Mucosa of rectum (tissue), 2 donors: ENCODE measurements around the gene GNG7.

ENCODE experiments used
- H3K27ac ChIP-seq, 2 donors: one replicate each; pipeline ENCODE4 v1.7.0; 2013; ENCODE audit warnings: inconsistent platforms in 2 of 2, low read depth in 2 of 2, low read length in 2 of 2
- H3K27me3 ChIP-seq, 2 donors: one replicate each; pipeline ENCODE4 v1.7.0; 2013; ENCODE audit warnings: low read length in 2 of 2; ENCODE audit not compliant: control insufficient read depth in 2 of 2, insufficient read depth in 2 of 2
- H3K36me3 ChIP-seq, 2 donors: one replicate each; pipeline ENCODE4 v1.7.0; 2013; ENCODE audit warnings: low read length in 2 of 2; ENCODE audit not compliant: control insufficient read depth in 2 of 2, insufficient read depth in 2 of 2
- H3K4me1 ChIP-seq, 2 donors: one replicate each; pipeline ENCODE4 v1.7.0; 2013; ENCODE audit warnings: low read length in 2 of 2, mild to moderate bottlenecking in 1 of 2; ENCODE audit not compliant: control insufficient read depth in 2 of 2, insufficient read depth in 2 of 2
- H3K4me3 ChIP-seq, 2 donors: one replicate each; pipeline ENCODE4 v1.7.0; 2013; ENCODE audit warnings: low read length in 2 of 2
- H3K9ac ChIP-seq, 2 donors: one replicate each; pipeline ENCODE4 v1.7.0; 2013; ENCODE audit warnings: low read length in 2 of 2, low read depth in 1 of 2, mild to moderate bottlenecking in 1 of 2
- H3K9me3 ChIP-seq, 2 donors: one replicate each; pipeline ENCODE4 v1.7.0; 2013; ENCODE audit warnings: low read length in 2 of 2; ENCODE audit not compliant: control insufficient read depth in 2 of 2
- donor health status: healthy.
- donor health status: Normal muscosa, but diverticular disease.

Gene GNG7

DNA sequence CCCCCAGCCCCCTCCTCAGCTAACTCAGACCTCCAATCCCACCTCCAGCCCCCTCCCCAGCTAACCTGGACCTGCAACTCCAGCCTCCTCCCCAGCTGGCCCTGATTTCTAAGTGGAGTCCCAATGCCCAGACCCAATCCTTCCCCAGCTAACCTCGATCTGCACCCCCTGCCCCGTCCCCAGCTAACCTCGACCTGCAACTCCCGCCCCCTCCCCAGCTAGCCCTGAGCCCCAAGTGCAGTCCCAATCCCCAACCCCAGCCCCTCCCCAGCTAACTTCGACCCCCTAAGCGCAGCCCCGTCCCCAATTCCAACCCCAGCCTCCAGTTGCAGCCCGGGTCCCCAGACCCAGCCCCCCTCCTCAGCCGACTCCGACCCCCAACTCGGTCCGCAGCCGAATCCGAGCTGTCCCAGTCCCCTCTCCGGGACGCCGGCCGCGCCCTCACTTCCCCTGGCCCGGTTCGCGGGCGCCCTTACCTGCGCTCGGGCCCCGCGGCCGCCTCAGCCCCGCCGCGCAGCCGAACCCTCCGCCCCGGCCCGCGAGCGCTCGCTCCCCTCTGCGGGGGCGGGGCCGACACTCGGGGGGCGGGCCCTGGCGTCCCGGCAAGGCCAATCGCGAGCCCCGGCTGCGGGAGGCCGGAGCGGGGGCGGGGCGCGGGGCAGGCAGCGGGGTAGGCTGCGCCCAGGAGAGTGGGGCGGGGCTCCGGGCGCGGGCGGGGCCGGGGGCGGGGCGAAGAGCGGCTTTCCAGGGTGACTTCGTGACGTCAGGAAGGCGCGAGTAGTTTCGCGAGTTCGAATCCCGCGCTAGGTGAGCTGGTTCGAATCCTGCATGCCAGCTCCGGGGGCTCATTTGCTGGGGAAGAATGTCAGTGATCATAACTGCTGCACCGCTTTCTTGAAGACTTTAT, at the start of gene GNG7:
GNG7 (minus strand) TSS at position 525 of the 907 bp plus-strand sequence. CDS start 182,006 bp downstream, outside the sequence.
- no peaks in the 10 kb centered on the region for H3K27me3 ChIP-seq
- H3K4me1 ChIP-seq, result peaks cover 0 to 5% of the 10 kb centered on the region in 2 donors
- H3K9ac ChIP-seq, result peak within 1 kb of the TSS; percentile 63 to 64
- no peaks in the 10 kb centered on the region for H3K36me3 ChIP-seq
- peak within 1 kb of the TSS; percentile 64 to 65 for H3K4me3 ChIP-seq
- H3K9me3 ChIP-seq, result no peaks in the 10 kb centered on the region
- peak within 1 kb of the TSS in 1 of 2 donors; percentile 32 for H3K27ac ChIP-seq

DNA sequence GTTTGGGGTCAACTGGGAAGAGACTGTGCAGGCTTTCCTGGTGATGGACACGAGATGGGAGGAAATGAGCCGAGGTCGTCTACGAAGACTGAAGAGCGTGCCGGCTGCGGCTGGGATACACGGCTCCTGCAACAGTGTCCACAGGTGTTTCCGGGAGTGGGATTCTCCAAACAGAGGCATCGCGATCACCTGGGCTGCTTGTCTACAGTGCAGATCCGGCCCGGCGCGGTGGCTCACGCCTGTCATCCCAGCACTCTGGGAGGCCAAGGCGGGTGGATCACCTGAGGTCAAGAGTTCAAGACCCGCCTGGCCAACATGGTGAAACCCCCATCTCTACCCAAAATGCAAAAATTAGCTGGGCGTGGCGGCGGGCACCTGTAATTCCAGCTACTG, 48.9 kb upstream of the GNG7 start:
- Histone ChIP-seq H3K27me3 (no peaks in the 10 kb centered on the region), H3K36me3 (peaks cover under 1 to 19% of the 10 kb centered on the region in 2 donors), H3K9ac (no peak overlapping the region), H3K27ac (no peak overlapping the region), H3K9me3 (no peaks in the 10 kb centered on the region), H3K4me3 (no peak overlapping the region), H3K4me1 (peaks cover 0 to 3% of the 10 kb centered on the region in 2 donors)

DNA sequence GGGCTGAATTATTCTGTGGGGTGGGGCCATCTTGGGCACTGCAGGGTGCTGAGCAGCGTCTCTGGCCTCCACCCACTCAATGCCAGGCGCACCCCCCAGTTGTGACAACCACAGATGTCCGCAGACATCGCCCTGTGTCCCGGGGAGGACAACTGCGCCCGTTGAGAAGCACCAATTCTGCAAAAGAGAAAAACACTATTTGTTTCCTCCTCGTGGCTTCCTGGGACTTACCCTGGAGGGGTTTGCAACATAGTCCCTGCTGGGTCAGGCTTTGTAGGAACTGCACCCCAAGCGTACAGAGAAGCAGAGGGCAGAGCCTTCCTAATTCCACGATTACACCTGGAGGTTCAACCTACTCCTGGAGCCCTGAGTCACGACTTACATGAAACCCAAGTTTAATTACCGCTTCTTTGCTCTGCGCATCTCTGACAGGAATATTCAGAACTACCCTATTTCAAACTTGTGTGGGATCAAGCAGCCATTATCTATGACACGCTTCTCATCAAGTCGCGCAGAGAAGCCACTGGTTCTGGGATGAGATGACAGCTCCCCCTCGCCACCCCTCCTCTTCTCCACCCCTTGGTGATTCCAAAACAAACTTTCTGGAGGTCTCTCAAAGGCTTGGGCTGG, 48.4 kb upstream of the GNG7 start:
- Histone ChIP-seq H3K9me3 (no peaks in the 10 kb centered on the region), H3K4me3 (no peak overlapping the region), H3K27ac (no peak overlapping the region), H3K27me3 (no peaks in the 10 kb centered on the region), H3K4me1 (peaks cover 0 to 3% of the 10 kb centered on the region in 2 donors), H3K9ac (no peak overlapping the region), H3K36me3 (peaks cover 0 to 19% of the 10 kb centered on the region in 2 donors)

DNA sequence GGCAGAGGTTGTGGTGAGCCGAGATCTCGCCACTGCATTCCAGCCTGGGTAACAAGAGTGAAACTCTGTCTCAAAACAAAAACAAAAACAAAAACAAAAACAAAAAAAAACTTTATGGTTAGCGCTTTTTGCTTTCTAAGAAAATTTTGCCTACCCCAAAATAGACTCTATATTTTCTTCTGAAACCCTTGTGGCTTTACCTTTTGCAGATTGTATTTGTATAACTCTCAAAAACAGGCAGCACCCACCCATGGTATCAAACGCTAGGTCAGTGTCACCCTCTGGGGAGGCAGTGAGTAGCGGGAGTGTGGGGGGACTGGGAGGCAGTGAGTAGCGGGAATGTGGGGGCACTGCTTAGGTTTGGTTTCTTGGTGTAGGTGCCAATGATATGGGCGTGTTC, 44.9 kb upstream of the GNG7 start:
- H3K4me1 ChIP-seq, result peaks cover 0 to 3% of the 10 kb centered on the region in 2 donors
- H3K9me3 ChIP-seq, result no peaks in the 10 kb centered on the region
- H3K27ac ChIP-seq, result no peak overlapping the region
- H3K36me3 ChIP-seq, result no peaks in the 10 kb centered on the region
- no peaks in the 10 kb centered on the region for H3K27me3 ChIP-seq
- H3K4me3 ChIP-seq, result no peak overlapping the region
- H3K9ac ChIP-seq, result no peak overlapping the region

DNA sequence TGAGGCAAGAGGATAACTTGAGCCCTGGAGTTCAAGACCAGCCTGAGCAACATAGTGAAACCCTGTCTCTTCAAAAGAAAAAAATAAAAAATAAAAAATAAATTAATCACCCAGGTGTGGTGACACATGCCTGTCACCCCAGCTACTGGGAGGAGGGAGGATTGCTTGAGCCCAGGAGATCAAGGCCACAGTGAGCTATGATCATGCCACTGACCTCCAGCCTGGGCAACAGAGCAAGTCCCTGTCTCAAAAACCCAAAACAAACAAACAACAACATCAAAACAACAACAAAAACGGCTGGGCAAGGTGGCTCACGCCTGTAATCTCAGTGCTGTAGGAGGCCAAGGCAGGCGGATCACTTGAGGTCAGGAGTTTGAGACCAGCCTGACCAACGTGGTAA, 41.6 kb upstream of the GNG7 start:
- no peaks in the 10 kb centered on the region for H3K27me3 ChIP-seq
- H3K4me3 ChIP-seq, result no peak overlapping the region
- H3K4me1 ChIP-seq, result peaks cover 7 to 8% of the 10 kb centered on the region in 2 donors
- no peaks in the 10 kb centered on the region for H3K9me3 ChIP-seq
- H3K36me3 ChIP-seq, result no peaks in the 10 kb centered on the region
- no peak overlapping the region for H3K27ac ChIP-seq
- no peak overlapping the region for H3K9ac ChIP-seq

DNA sequence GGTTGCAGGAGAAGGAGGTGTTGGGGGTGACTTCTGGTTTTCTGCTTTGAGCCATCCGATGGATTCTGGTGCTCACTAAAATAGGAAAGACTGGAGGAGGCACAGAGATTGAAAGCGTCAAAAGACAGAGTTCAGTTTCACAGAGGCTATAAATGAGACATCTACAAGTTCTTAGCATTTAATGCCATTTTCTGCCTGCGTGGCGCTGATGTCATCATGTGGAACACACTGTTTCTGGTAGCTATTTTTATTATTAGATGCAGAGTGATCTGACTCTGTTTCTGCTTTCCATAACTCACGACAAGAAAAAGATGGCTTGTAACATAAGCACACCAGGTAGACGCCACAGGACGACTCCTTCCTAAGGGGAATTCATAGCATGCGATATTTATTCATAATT, 40.6 kb upstream of the GNG7 start:
- H3K27ac ChIP-seq, result no peak overlapping the region
- H3K9ac ChIP-seq, result no peak overlapping the region
- H3K9me3 ChIP-seq, result no peaks in the 10 kb centered on the region
- no peaks in the 10 kb centered on the region for H3K27me3 ChIP-seq
- no peak overlapping the region for H3K4me3 ChIP-seq
- H3K4me1 ChIP-seq, result peaks cover 8% of the 10 kb centered on the region in 2 donors
- no peaks in the 10 kb centered on the region for H3K36me3 ChIP-seq

DNA sequence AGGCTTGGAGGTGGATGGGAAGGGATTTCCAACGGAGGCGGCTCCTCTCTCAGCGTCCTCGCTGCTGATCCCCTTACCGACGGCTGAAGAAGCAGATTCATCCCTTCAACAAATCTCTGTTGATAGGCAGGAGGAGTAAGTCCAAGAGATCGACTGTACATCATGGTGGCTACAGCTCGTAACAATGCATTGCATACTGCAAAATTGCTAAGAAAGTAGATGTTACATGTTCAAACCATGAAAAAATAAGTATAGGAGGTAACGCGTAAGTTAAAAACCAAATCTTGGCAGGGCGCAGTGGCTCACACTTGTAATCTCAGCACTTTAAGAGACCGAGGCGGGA, 37.8 kb upstream of the GNG7 start:
- H3K4me1 ChIP-seq, result peaks cover 8% of the 10 kb centered on the region in 2 donors
- peaks cover 11% of the 10 kb centered on the region in 2 donors for H3K36me3 ChIP-seq
- H3K4me3 ChIP-seq, result peak overlapping the region in 1 of 2 donors; percentile 41
- no peaks in the 10 kb centered on the region for H3K27me3 ChIP-seq
- H3K9ac ChIP-seq, result no peak overlapping the region
- no peaks in the 10 kb centered on the region for H3K9me3 ChIP-seq
- no peak overlapping the region for H3K27ac ChIP-seq

DNA sequence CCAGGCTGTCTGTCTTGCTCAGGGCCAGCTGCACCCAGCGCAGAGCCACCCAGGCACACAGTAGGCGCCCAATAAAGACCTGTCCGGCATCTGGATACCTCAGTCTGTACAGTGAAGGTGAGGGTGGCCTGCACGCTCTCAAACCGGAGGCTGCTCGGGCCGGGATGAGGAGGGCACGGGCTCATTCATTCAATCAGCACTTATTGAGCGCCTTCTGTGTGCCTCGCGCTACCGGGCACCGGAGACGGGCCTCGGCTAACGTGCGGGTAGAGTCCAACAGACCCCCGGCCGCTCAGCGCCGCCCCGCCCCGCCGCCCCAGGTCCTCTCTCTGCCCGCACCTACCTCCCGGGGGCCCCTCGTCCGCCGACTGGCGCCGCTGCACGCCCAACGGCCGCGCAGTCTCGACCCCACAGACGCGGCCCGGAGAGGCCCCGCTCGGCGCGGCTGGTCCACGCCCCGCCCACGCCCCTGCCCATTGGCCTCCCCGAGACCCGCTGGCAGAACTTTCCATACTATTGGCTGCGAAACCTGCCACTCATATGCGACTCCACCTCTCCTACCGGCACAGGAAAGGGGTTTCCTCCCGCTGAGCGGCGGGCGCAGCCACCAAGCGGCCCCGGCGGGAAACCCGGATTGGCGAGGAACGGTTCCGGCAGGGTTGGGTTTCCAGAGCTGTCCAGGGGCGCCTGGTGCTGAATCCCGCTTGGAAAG, 37.3 kb upstream of the GNG7 start, which contains the start of gene SLC39A3:
SLC39A3 (minus strand) TSS at position 416 of the 712 bp plus-strand sequence. CDS start 2,760 bp downstream, outside the sequence.
- Histone ChIP-seq H3K9ac (peak within 1 kb of the TSS; percentile 61 to 76), H3K36me3 (peaks cover 11 to 15% of the 10 kb centered on the region in 2 donors), H3K4me1 (peaks cover 8% of the 10 kb centered on the region in 2 donors), H3K27me3 (no peaks in the 10 kb centered on the region), H3K27ac (peak within 1 kb of the TSS in 1 of 2 donors; percentile 43), H3K4me3 (peak within 1 kb of the TSS; percentile 86 to 90), H3K9me3 (no peaks in the 10 kb centered on the region)

DNA sequence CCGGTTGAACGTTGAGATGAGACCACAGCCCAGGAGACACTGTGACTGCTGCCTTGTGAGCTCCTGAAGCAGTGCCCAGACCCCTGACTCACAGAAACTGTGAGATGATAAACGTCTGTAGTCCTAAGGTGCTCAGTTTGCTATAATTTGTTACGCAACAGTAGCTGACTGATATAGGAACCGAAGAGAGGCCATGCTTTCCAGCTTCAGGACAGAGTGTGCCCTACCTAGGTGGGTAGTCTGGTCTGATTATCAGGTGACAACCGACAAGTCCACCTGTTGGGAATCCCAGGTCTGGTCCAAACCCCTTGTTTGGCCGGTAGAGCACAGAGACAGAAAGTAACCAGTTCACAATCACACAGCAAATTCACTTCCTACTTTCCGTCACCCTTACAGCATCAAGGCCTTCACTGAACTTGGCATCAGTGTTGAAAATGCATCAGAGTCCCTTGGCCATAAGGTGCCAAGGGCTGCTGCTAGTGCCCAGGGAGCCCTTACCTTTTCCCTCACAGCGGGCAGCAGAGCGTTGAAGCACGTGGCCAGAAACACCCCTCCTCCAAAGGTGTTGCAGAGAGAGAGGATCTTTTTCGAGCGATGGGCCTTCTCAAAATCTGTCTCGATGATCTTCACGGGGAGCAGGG, 34.2 kb upstream of the GNG7 start:
- peaks cover 14 to 18% of the 10 kb centered on the region in 2 donors for H3K36me3 ChIP-seq

More for the DNA sequence above, 34.2 kb upstream of the GNG7 start:
- H3K4me3 ChIP-seq, result no peak overlapping the region
- no peaks in the 10 kb centered on the region for H3K9me3 ChIP-seq
- peaks cover 8% of the 10 kb centered on the region in 2 donors for H3K4me1 ChIP-seq
- no peak overlapping the region for H3K27ac ChIP-seq
- H3K9ac ChIP-seq, result no peak overlapping the region
- no peaks in the 10 kb centered on the region for H3K27me3 ChIP-seq
